SU-DHL-6 (cell line): ENCODE data around the gene ZNF862.

Experiments
- EZH2phosphoT487 ChIP-seq: fragments of 200-600 bp; sonication (generic), shearing (Covaris generic); conservative IDR thresholded peaks from 2 replicates; pipeline ENCODE4 v1.6.1; 2018; ENCODE audit warnings: mild to moderate bottlenecking, antibody characterized with exemption, low read length, moderate library complexity, mixed read lengths
- TF ChIP-seq, protein P1 (sequence below): fragments of 200-600 bp; sonication (generic); IDR thresholded peaks from one replicate; pipeline ENCODE4 v1.5.1; 2017; ENCODE audit warnings: antibody characterized with exemption, mild to moderate bottlenecking, low read length, moderate library complexity; ENCODE audit not compliant: insufficient read depth, poor library complexity, severe bottlenecking

DNA sequence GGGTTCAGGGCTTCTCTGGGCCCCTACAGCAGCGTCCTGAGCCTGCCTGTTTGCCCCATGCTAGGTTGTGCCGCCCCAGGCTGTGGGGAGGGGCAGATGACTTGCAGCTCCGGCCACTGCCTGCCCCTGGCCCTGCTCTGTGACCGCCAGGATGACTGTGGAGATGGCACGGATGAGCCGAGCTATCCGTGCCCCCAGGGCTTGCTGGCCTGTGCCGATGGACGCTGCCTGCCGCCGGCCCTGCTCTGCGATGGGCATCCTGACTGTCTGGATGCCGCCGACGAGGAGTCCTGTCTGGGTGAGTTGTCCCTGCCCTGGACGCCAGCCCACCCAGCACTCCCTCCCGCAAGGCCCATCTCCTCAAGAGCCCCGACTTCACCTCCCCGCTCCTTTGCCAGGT is 49.1 kb upstream of the ZNF862 start:
- TF ChIP-seq, protein P1, sequence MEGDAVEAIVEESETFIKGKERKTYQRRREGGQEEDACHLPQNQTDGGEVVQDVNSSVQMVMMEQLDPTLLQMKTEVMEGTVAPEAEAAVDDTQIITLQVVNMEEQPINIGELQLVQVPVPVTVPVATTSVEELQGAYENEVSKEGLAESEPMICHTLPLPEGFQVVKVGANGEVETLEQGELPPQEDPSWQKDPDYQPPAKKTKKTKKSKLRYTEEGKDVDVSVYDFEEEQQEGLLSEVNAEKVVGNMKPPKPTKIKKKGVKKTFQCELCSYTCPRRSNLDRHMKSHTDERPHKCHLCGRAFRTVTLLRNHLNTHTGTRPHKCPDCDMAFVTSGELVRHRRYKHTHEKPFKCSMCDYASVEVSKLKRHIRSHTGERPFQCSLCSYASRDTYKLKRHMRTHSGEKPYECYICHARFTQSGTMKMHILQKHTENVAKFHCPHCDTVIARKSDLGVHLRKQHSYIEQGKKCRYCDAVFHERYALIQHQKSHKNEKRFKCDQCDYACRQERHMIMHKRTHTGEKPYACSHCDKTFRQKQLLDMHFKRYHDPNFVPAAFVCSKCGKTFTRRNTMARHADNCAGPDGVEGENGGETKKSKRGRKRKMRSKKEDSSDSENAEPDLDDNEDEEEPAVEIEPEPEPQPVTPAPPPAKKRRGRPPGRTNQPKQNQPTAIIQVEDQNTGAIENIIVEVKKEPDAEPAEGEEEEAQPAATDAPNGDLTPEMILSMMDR: no peak
- TF ChIP-seq EZH2phosphoT487: no peak
